ENCODE results near the gene AKNA. TPM values are rescaled to one million over a fixed set of nuclear protein-coding genes. Genes with fewer than 3 reads are reported as not detected.
"Not testable (repeated sequence)": the region's sequence is repeated elsewhere in the genome, so short reads cannot be mapped to it uniquely, and the experiment has no call there.

AKNA gene
- total RNA-seq, 1 donor from 2014 or later: 0.64 TPM

DNA sequence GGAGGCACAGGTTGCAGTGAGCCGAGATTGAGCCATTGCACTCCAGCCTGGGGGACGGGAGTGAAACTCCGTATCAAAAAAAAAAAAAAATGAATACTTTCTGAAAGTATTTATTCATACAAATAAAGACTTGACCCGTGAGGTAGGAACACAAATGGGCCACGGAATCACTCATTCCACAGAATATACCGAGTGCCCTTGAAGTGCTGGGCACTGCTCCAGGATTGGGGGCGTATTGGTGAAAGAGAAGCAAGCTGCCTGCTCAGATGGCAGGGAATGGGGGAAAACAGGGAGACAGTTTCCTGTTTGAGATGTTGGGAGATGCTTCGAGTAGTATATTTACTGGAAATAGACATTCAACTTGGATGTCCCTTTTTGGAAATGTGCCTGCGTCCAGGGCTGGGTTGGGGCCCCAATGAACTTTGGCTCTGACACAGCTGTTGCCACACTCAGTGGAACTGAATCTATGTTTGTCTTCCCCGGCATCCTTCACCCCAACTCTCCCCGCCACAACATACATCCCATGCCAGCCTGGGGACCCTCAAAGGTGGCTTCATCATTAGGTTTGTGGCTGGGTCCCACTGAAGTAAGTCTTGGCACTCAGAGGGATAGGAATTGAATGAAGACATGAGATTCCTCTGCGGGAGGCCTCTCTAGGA, 65.5 kb downstream of the AKNA start:
- DNase-seq (ENCODE audit: low read depth in 2 of 2): not testable (repeated sequence)

DNA sequence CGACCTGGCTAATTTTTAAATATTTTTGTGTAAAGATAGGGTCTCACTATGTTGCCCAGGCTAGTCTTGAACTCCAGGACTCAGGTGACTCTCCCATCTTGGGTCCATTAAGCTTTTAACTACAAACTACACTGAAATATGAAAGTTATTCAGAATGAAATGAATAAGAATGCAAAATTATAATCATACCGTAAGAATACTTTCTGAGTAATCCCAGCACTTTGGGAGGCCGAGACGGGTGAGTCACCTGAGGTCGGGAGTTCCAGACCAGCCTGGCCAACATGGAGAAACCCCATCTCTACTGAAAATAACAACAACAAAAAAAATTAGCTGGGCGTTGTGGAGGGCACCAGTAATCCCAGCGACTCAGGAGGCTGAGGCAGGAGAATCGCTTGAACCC, 66.0 kb downstream of the AKNA start:
- DNase-seq (ENCODE audit: low read depth in 2 of 2): no peak

- DNase-seq (ENCODE audit: low read depth in 2 of 2): not testable (repeated sequence)
Measured at GRCh38 chr9:114320710-114321109, 67.1 kb downstream of the AKNA start.

GRCh38 chr9:114319147-114319546, 68.6 kb downstream of the AKNA start:
- no peak for DNase-seq (ENCODE audit: low read depth in 2 of 2)

DNA sequence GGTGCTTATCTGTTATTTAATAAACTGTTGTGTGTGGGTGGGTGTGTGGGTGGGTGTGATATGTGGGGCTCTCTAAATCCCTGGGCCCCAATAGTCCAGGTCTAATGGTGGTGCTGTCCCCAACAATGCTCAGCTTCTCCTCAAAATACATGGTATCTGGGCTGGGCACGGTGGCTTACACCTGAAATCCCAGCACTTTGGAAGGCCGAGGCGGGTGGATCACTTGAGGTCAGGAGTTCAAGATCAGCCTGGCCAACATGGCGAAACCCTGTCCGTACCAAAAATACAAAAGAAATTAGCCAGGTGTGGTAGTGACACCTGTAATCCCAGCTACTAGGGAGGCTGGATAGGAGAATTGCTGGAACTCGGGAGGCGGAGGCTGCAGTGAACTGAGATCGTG, 69.4 kb downstream of the AKNA start:
- DNase-seq (ENCODE audit: low read depth in 2 of 2): no peak

DNA sequence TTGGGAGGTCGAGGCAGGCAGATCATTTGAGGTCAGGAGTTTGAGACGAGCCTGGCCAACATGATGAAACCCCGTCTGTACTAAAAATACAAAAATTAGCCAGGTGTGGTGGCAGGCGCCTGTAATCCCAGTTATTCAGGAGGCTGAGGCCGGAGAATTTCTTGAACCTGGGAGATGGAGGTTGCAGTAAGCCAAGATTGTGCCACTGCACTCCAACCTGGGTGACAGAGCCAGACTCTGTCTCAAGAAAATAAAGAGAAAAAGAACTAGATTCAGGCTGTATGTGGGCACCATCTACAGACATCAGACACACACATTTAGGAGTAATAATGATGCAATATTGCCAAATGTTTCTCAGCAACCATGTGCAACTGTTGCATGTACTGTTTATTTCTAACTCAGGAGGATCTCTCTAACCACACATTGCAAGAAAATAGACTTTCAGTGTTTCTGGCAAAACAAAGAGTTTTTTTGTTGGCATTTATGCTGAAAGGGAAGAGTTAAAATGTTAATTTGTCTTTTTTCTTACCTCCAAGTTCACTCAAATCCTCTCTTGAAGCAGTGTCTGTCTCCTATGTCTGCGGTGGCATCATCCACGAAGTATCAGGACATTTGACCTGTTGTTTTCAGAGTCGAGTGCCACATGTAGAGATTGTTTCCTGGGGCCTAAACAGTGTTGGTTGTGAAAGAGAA, 70.0 kb downstream of the AKNA start:
- DNase-seq (ENCODE audit: low read depth in 2 of 2): no peak

DNA sequence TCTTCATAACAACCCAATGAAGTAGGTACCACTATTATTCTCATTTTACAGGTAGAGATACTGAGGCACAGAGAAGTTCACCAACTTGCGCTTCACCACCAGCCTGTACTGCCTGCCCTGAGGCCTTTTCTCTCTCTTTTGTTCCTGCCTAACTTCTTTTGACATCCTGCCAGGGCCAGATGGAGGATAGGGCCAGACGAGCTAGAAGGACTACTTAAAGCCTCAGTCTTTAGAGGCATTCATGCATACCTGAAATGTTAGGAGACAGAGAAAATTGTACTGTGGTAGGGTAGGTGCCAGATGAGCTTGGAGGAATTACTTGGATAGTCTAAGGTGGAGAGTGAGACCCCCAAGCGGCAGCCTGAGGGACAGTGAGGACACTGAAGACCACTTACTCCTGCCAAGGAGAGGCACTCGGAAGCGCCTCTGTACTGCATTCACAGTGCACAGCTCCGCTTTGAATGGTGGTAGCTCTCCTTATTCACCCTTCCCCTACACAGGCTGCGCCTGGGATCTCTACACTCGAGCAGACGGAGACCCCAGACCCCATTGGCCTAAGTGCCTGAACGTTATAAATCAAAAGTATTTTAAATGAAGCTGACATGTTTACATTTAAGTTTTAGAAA, 71.1 kb downstream of the AKNA start:
- no peak for DNase-seq (ENCODE audit: low read depth in 2 of 2)

DNA sequence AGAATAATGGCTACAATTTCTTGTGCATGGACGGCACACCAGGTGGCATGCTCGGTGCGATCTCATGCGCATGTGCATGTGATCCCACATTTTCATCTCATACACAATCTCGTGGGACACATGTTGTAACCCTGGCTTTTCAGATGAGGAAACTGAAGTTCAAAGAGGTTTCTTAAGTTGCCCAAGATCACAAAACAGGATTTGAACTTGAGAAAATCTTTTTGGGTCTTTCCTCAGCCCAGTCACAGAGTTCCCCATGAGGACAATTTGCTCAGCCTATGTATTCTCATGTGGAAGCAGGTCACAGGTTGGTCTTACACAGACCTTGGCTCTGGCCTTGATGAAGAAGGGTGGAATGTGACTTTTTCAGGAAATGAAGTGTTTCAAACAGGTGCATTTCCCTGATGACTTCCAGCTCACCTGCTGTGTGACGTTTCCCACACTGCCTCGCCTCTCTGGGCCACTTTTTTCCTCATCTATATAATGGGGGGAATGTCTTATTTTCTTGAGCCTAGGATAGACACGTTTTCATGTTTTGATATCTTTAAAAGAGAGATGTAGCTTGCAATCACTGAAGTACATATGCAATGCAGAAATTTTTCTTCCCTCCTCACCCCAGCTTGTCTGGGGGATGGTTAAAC, 71.9 kb downstream of the AKNA start:
- DNase-seq (ENCODE audit: low read depth in 2 of 2): no peak

- no peak for DNase-seq (ENCODE audit: low read depth in 2 of 2)
Measured at GRCh38 chr9:114314881-114315722, 72.7 kb downstream of the AKNA start.

DNA sequence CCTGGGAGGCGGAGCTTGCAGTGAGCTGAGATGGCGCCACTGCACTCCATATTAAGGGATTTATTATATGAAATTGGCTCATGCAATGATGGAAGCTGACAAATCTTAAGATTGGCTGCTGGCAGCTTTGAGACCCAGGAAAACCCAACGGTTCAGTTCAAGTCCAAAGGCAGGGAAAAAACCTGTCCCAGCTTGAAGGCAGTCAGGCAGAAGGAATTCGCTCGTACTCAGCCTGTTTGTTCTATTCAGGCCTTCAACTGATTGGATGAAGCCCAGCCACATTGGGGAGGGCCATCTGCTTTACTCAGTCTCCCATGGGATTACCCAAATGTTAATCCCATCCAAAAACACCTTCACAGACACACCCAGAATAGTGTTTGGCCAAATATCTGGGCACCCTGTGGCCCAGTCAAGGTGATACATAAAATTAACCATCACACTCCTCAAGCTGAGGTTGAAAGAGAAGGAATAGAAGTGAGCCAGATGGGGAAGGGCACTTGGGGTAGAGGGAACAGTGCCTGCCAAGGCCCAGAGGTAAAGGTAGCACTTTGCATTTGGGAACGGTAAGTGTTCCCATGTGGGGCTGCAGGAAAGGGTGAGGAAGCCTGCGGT, 73.4 kb downstream of the AKNA start:
- DNase-seq (ENCODE audit: low read depth in 2 of 2): no peak

DNA sequence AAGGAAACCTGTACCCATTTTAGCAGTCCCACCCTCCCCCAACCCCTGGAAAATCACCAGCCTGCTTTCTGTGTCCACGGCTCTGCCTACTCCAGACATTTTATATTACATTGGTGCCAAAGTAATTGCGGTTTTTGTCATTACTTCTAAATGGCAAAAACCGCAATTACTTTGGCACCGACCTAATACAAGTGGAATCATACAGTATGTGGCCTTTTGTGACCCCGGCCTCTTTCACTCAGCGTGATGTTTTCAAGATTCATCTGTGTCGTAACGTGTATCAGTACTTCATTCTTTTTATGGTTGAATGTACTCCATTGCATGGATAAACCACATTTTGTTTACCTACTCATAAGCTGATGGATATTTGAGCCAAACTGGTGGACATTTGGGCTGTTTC, 74.6 kb downstream of the AKNA start:
- no peak for DNase-seq (ENCODE audit: low read depth in 2 of 2)

DNA sequence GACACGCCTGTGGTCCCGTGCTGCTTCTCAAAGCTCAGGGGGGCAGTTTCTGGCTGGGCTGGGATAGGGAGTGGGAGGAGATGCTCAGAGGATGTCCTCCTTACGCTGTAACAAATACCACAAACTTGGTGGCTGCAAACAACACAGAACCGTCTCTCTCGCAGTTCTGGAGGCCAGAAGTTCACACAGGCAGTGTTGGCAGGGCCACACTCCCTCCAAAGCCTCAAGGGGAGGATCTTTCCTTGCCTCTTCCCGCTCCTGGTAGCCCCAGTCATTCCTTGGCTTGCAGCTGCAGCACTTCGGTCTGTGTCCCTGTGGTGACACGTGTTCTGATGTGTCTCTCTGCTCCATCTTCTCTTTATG, 75.3 kb downstream of the AKNA start:
- DNase-seq (ENCODE audit: low read depth in 2 of 2): no peak

DNA sequence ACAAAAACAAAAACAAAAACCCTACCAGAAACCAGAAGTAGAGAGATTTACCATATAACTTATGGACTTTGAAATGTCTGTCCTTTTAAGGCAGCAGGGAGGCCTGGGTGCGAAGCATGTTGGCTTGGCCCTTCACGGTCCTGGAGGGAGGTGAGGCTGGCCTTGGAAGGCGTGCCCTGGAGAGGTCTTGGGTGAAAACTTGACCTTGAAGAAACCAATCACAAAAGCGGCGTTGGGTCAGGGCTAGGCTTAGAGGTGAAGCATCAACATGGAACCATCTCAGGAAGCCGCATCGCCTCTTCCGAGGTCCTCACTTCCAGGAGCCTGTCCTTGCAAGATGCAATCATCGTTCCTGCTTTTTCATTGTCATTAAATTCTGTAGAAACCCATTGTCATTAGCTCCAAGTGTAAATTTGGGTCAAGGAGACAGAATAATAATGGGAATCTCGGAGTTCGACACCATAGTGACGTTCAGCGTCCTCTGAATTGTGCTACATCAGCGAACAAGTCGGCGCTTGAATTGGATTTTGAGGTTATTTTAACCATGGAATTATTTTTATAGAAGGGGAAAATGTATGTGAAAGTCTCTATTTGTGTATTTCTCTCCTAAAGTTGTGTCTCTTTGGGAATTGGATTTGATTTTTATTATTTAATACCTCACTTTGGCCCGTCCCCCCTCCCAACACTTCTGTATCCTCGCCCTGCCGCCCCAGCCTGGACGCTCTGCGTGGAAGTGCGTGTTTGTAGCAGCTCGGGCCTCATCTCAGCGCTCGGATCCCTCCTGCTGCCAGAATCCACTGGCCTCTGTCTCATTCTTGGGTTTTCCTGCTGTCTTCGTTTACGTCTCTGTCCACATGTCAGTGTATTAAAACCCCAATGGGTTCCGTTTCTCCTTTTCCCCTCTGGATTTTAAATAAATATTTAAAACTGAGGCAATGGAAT, 75.9 kb downstream of the AKNA start:
- no peak for DNase-seq (ENCODE audit: low read depth in 2 of 2)

GRCh38 chr9:114310471-114311450, 77.0 kb downstream of the AKNA start:
- no peak for DNase-seq (ENCODE audit: low read depth in 2 of 2)

DNA sequence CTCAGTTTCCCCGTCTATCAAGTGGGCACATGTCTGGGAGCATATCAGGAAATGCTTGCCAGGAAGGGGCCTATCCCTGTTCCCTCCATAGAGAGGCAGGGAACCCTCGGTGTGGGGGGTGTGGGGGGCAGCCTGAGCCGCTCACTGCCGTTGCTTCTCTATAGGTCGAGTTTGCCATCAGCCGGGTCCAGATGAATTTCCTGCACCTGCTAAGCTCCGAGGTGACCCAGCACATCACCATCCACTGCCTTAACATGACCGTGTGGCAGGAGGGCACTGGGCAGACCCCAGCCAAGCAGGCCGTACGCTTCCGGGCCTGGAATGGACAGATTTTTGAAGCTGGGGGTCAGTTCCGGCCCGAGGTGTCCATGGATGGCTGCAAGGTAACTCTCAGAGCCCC, 78.7 kb downstream of the AKNA start:
- DNase-seq (ENCODE audit: low read depth in 2 of 2): no peak

GRCh38 chr9:114308361-114308950, 79.3 kb downstream of the AKNA start:
- DNase-seq (ENCODE audit: low read depth in 2 of 2): no peak

GRCh38 chr9:114307899-114308267, 79.9 kb downstream of the AKNA start:
- DNase-seq (ENCODE audit: low read depth in 2 of 2): no peak

DNA sequence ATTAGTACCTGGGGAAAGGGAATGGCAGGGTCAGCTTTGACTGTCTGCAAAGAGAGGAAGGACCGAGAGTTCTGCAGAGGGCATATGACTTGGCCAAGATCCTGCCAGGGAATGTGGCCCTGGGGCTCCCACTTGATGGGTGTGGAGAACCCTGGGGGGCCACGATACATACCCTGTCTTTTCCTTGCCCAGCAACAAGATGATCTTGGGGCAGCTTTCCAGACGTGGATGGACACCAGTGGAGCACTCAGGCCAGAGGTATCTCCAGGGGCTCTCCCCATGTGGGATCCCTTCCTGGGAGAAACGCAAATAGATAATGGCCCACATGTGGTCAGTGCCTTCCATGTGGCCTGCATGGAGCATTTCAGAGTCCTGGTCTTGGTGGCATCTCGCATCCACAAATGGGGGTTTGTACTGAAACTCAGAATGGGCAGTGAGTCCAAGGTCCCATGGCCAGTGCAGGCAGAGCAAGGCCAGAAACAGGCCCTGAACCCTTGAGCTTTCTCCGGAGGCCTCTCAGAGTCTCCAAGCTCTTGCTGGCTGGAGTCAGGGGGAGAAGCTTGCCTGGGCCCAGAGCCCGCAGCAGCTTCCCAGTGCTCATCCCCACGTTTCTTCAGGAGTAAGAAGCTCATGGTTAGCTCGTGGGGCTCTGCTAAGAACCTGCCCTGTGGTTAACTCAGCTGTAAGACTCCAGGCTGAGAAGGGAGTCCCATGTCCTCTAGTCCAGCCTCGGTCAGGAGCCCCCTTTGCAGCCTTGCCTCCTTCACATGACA, 83.2 kb downstream of the AKNA start:
- DNase-seq (ENCODE audit: low read depth in 2 of 2): no peak
